Common myeloid progenitor, CD34-positive (primary cell): Measurements from ENCODE around the gene SEMA3B.
A peak's percentile ranks its signal among the peaks of the same experiment; 100 is the strongest.

Source experiments
- CTCF ChIA-PET: fragments of 350-600 bp; sonication (Branson Sonifier 250); formaldehyde crosslinking; loops from one replicate; lab custom pipeline; 2021; ENCODE audit warnings: antibody characterized with exemption; lab: Charles Lee
- POLR2A ChIA-PET: fragments of 350-600 bp; sonication (Branson Sonifier 250); formaldehyde crosslinking; loops from one replicate; lab custom pipeline; 2021; ENCODE audit warnings: antibody characterized with exemption; lab: Charles Lee
- DNase-seq, 3 donors: peaks; one replicate each; pipeline versions ENCODE4 v3.0.0 to v3.0.0-alpha.2; 2013
- H3K27ac ChIP-seq, 2 experiments: 1 replicate in 1 of 2; 2 replicates in 1 of 2; pipeline ENCODE4 v1.7.0; 2013; ENCODE audit warnings: inconsistent platforms in 2 of 2, low read length in 2 of 2, mild to moderate bottlenecking in 2 of 2, low read depth in 1 of 2, moderate library complexity in 1 of 2; ENCODE audit not compliant: severe bottlenecking in 2 of 2, insufficient read depth in 1 of 2, poor library complexity in 1 of 2
- H3K27me3 ChIP-seq, 5 experiments: replicated peaks in 2 of 5; 1 replicate in 3 of 5; 2 replicates in 2 of 5; pipeline versions ENCODE4 v1.6.1 to v1.7.0; 2013; ENCODE audit warnings: low read length in 4 of 5, mild to moderate bottlenecking in 2 of 5, moderate library complexity in 2 of 5, inconsistent platforms in 1 of 5; ENCODE audit not compliant: insufficient read depth in 5 of 5, control insufficient read depth in 4 of 5
- H3K36me3 ChIP-seq, 4 experiments: 1 replicate in 2 of 4; 2 replicates in 2 of 4; pipeline versions ENCODE4 v1.6.1 to v1.7.0; 2013; ENCODE audit warnings: low read length in 3 of 4, control low read depth in 1 of 4, mild to moderate bottlenecking in 1 of 4; ENCODE audit not compliant: control insufficient read depth in 4 of 4, insufficient read depth in 4 of 4
- H3K4me1 ChIP-seq, 4 experiments: 1 replicate in 3 of 4; 2 replicates in 1 of 4; pipeline versions ENCODE4 v1.6.1 to v1.7.1; 2013; ENCODE audit warnings: low read length in 3 of 4, mild to moderate bottlenecking in 3 of 4, control low read depth in 1 of 4, inconsistent platforms in 1 of 4, moderate library complexity in 1 of 4; ENCODE audit not compliant: control insufficient read depth in 4 of 4, insufficient read depth in 4 of 4; ENCODE audit errors: control extremely low read depth in 1 of 4
- H3K4me3 ChIP-seq, 7 experiments: 1 replicate in 4 of 7; 2 replicates in 3 of 7; pipeline versions ENCODE4 v1.5.1 to v1.7.0; 2013; ENCODE audit warnings: mild to moderate bottlenecking in 7 of 7, low read length in 6 of 7, moderate library complexity in 6 of 7, inconsistent platforms in 2 of 7, low read depth in 2 of 7, control low read depth in 1 of 7; ENCODE audit not compliant: insufficient read depth in 4 of 7, control insufficient read depth in 1 of 7; ENCODE audit errors: extremely low read depth in 1 of 7
- H3K9me3 ChIP-seq, 5 experiments: 1 replicate in 4 of 5; 2 replicates in 1 of 5; pipeline versions ENCODE4 v1.6.1 to v1.7.1; 2013; ENCODE audit warnings: low read length in 4 of 5, mild to moderate bottlenecking in 2 of 5, inconsistent platforms in 1 of 5, low read depth in 1 of 5, moderate library complexity in 1 of 5; ENCODE audit not compliant: control insufficient read depth in 4 of 5, insufficient read depth in 2 of 5; ENCODE audit errors: control extremely low read depth in 1 of 5
- WGBS: methylation state at CpG from one replicate; pipeline ENCODE4 v1.1.5; 2013; ENCODE audit not compliant: insufficient coverage; 5-methylcytosine and 5-hydroxymethylcytosine counted together

SEMA3B gene

GRCh38 chr3:50320853-50321335, 51.9 kb downstream of the SEMA3B start:
- POLR2A ChIA-PET, result interaction anchor here (0.5 to 0.8 kb wide), 5 partner anchors 11 to 28 kb away, joined by 3 to 6 read pairs (median 3); no protein-coding TSS in a partner anchor
- Histone ChIP-seq H3K9me3 (no peaks in the 10 kb centered on the region), H3K4me3 (peak overlapping the region; percentile 69 to 88 (median 82)), H3K4me1 (peaks cover 2 to 75% (median 58%) of the 10 kb centered on the region in 4 experiments), H3K27me3 (no peaks in the 10 kb centered on the region), H3K36me3 (peaks cover 0 to 42% (median 17%) of the 10 kb centered on the region in 4 experiments), H3K27ac (peak overlapping the region; percentile 98 to 99)
- DNase-seq, result peak in 1 of 3 donors; percentile 69
- WGBS, result 0% methylated on average over 12 of the region's 45 CpGs
- CTCF ChIA-PET, result interaction anchor here (0.6 to 11.6 kb wide), 9 partner anchors 15 to 62 kb away, joined by 3 to 105 read pairs (median 5); partner anchors contain the start of genes HYAL1, HYAL3, LSMEM2 and NAA80

- WGBS, result 0% methylated on average over 40 of the region's 59 CpGs
- Histone ChIP-seq H3K4me3 (peak overlapping the region; percentile 69 to 88 (median 82)), H3K4me1 (peaks cover 2 to 80% (median 58%) of the 10 kb centered on the region in 4 experiments), H3K27ac (peak overlapping the region; percentile 98 to 99), H3K36me3 (peaks cover 0 to 42% (median 18%) of the 10 kb centered on the region in 4 experiments), H3K27me3 (no peaks in the 10 kb centered on the region), H3K9me3 (no peaks in the 10 kb centered on the region)
- peak; percentile 88 to 92 (median 90) for DNase-seq
- ChIA-PET CTCF (interaction anchor here (0.6 to 11.6 kb wide), 7 partner anchors 15 to 47 kb away, joined by 3 to 105 read pairs (median 6); partner anchors contain the start of genes HYAL1, HYAL3, LSMEM2 and NAA80), POLR2A (interaction anchor here (0.5 to 0.8 kb wide), 5 partner anchors 12 to 30 kb away, joined by 3 to 6 read pairs (median 3); no protein-coding TSS in a partner anchor)
Measured at GRCh38 chr3:50321336-50322114, 52.6 kb downstream of the SEMA3B start.

GRCh38 chr3:50322115-50322385, 53.1 kb downstream of the SEMA3B start:
- H3K27ac ChIP-seq, result peak overlapping the region in 1 of 2 experiments; percentile 99

GRCh38 chr3:50322386-50323091, 53.6 kb downstream of the SEMA3B start, which contains the start of gene HYAL2:
TSS of gene HYAL2 (minus strand) at chr3:50322745. CDS start at chr3:50320489, 2,256 bp downstream.
- Histone ChIP-seq H3K36me3 (peaks cover 0 to 33% (median 15%) of the 10 kb centered on the region in 4 experiments), H3K4me3 (peak within 1 kb of the TSS; percentile 69 to 88 (median 82)), H3K9me3 (no peaks in the 10 kb centered on the region), H3K27me3 (no peaks in the 10 kb centered on the region), H3K27ac (peak within 1 kb of the TSS; percentile 98 to 99), H3K4me1 (peaks cover 2 to 85% (median 65%) of the 10 kb centered on the region in 4 experiments)
- ChIA-PET CTCF (interaction anchor here (0.5 to 11.6 kb wide), 10 partner anchors 12 to 131 kb away, joined by 3 to 105 read pairs (median 8); partner anchors contain the start of genes GNAT1, HYAL1, HYAL3 and NAA80), POLR2A (interaction anchor here (1.6 kb wide), 1 partner anchor 15 kb away, joined by 3 read pairs; no protein-coding TSS in a partner anchor)
- 80% methylated on average over 20 of the region's 31 CpGs for WGBS
- no peak for DNase-seq

More at GRCh38 chr3:50322115-50322385, 53.1 kb downstream of the SEMA3B start:
- peak overlapping the region in 6 of 7 experiments; percentile 19 to 88 (median 84) for H3K4me3 ChIP-seq
- no peak for DNase-seq
- CTCF ChIA-PET, result interaction anchor here (1.5 to 11.6 kb wide), 5 partner anchors 14 to 130 kb away, joined by 5 to 105 read pairs (median 11); partner anchors contain the start of genes GNAT1, HYAL1, HYAL3 and LSMEM2
- POLR2A ChIA-PET, result interaction anchor here (0.6 kb wide), 1 partner anchor 31 kb away, joined by 3 read pairs; no protein-coding TSS in a partner anchor
- H3K27me3 ChIP-seq, result no peaks in the 10 kb centered on the region
- 36% methylated on average over 14 of the region's 14 CpGs for WGBS
- H3K4me1 ChIP-seq, result peaks cover 2 to 83% (median 60%) of the 10 kb centered on the region in 4 experiments
- H3K36me3 ChIP-seq, result peaks cover 0 to 38% (median 17%) of the 10 kb centered on the region in 4 experiments
- H3K9me3 ChIP-seq, result no peaks in the 10 kb centered on the region

- H3K4me1 ChIP-seq, result peaks cover 0 to 81% (median 62%) of the 10 kb centered on the region in 4 experiments
- no peak overlapping the region for H3K27ac ChIP-seq
- peak in 1 of 3 donors; percentile 42 for DNase-seq
- H3K27me3 ChIP-seq, result no peaks in the 10 kb centered on the region
- H3K36me3 ChIP-seq, result peaks cover 0 to 28% (median 12%) of the 10 kb centered on the region in 4 experiments
- WGBS, result 83% methylated on average over 2 of the region's 4 CpGs
- no peaks in the 10 kb centered on the region for H3K9me3 ChIP-seq
- peak overlapping the region in 1 of 7 experiments; percentile 19 for H3K4me3 ChIP-seq
- CTCF ChIA-PET, result interaction anchor here (0.5 to 11.6 kb wide), 15 partner anchors 9 to 131 kb away, joined by 3 to 105 read pairs (median 10); partner anchors contain the start of genes GNAT1, HYAL1, HYAL3 and NAA80
- POLR2A ChIA-PET, result interaction anchor here (1.6 kb wide), 1 partner anchor 14 kb away, joined by 3 read pairs; no protein-coding TSS in a partner anchor
Measured at GRCh38 chr3:50323092-50323600, 54.2 kb downstream of the SEMA3B start.

GRCh38 chr3:50323614-50324199, 54.8 kb downstream of the SEMA3B start:
- ChIA-PET POLR2A (interaction anchor here (1.6 kb wide), 1 partner anchor 14 kb away, joined by 3 read pairs; no protein-coding TSS in a partner anchor), CTCF (interaction anchor here (0.7 to 11.6 kb wide), 24 partner anchors 9 to 201 kb away, joined by 3 to 105 read pairs (median 6); partner anchors contain the start of genes GNAT1, HYAL1, HYAL3 and IFRD2)
- 35% methylated on average over 4 of the region's 5 CpGs for WGBS
- Histone ChIP-seq H3K4me3 (no peak overlapping the region), H3K4me1 (peaks cover 0 to 81% (median 63%) of the 10 kb centered on the region in 4 experiments), H3K9me3 (no peaks in the 10 kb centered on the region), H3K27me3 (no peaks in the 10 kb centered on the region), H3K27ac (no peak overlapping the region), H3K36me3 (peaks cover 0 to 23% (median 12%) of the 10 kb centered on the region in 4 experiments)
- DNase-seq, result no peak
